ENCODE measurements around the gene GEMIN7. TPM values are rescaled to one million over a fixed set of nuclear protein-coding genes. Genes with fewer than 3 reads are reported as not detected.

The GEMIN7 gene
- total and polyA plus RNA-seq, 2 experiments from 2014 or later = 49.6 to 90.5 TPM

DNA sequence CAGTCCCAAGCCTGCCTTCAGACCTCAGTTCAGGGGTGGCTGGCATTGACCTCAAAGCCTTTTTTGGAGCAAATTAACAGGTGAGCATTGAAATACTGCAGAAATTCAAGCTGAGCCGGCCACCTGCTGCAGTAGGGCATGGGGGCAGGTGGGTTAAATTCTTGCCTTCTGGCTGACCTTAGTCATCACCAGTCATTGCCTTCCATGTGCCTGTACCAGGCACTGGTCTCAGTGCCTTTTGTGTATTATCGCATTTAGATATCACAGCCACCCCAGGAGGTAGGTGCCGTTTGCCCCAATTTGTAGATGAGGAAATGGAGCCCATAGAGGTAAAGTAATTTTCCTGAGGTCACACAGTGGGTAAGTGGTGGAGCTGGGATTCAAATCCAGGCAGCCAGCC, 21.1 kb downstream of the GEMIN7 start:
- H3K79me2 ChIP-seq (replicated peaks; ENCODE audit: insufficient read depth) = peaks cover 100% of the 10 kb centered on the region
- no peak overlapping the region for H3K4me3 ChIP-seq
- DNase-seq (ENCODE audit: low spot score) (no peak), ATAC-seq (no peak)
- H3K27me3 Mint-ChIP-seq (ENCODE audit: insufficient read depth, low read depth, poor library complexity) = peaks cover 11% of the 10 kb centered on the region
- H3K4me1 Mint-ChIP-seq = peaks cover 80% of the 10 kb centered on the region
- H3K27me3 ChIP-seq (ENCODE audit: insufficient read depth) = no peaks in the 10 kb centered on the region
- 0 out of 2 replicates have a peak overlapping the region, but pooled peaks have one; percentile 53 for H3K27ac Mint-ChIP-seq
- no peak overlapping the region for H3K27ac ChIP-seq (ENCODE audit: low read depth)
- no peaks in the 10 kb centered on the region for H3K9me2 ChIP-seq (ENCODE audit: insufficient read depth)
- no peak overlapping the region for H2AFZ ChIP-seq
- H3K9me3 Mint-ChIP-seq = no peaks in the 10 kb centered on the region
- no peak overlapping the region for H3K4me2 ChIP-seq
- TF ChIP-seq ZNF114 (CRISPR knock-in tag; IDR thresholded peaks at IDR 0.05) (no peak), NANOG (IDR thresholded peaks at IDR 0.05; ENCODE audit: borderline replicate concordance) (no peak), JUNB (IDR thresholded peaks at IDR 0.05; ENCODE audit: unreplicated experiment) (no peak), ZNF331 (CRISPR knock-in tag; IDR thresholded peaks at IDR 0.05; ENCODE audit: low read depth) (no peak), EZH2phosphoT487 (IDR thresholded peaks at IDR 0.05; ENCODE audit: unreplicated experiment) (no peak), CREB1 (CRISPR knock-in tag; IDR thresholded peaks at IDR 0.05; ENCODE audit: low read depth) (no peak), POLR2AphosphoS5 (IDR thresholded peaks at IDR 0.05; ENCODE audit: low read depth) (no peak), EZH2 (IDR thresholded peaks at IDR 0.05; ENCODE audit: low read depth, unreplicated experiment) (no peak), STAT1 (IDR thresholded peaks at IDR 0.05; ENCODE audit: unreplicated experiment) (no peak)
- TF ChIP-seq, protein P1, sequence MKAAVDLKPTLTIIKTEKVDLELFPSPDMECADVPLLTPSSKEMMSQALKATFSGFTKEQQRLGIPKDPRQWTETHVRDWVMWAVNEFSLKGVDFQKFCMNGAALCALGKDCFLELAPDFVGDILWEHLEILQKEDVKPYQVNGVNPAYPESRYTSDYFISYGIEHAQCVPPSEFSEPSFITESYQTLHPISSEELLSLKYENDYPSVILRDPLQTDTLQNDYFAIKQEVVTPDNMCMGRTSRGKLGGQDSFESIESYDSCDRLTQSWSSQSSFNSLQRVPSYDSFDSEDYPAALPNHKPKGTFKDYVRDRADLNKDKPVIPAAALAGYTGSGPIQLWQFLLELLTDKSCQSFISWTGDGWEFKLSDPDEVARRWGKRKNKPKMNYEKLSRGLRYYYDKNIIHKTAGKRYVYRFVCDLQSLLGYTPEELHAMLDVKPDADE (IDR thresholded peaks at IDR 0.05) = no peak
- TF ChIP-seq, protein P2, sequence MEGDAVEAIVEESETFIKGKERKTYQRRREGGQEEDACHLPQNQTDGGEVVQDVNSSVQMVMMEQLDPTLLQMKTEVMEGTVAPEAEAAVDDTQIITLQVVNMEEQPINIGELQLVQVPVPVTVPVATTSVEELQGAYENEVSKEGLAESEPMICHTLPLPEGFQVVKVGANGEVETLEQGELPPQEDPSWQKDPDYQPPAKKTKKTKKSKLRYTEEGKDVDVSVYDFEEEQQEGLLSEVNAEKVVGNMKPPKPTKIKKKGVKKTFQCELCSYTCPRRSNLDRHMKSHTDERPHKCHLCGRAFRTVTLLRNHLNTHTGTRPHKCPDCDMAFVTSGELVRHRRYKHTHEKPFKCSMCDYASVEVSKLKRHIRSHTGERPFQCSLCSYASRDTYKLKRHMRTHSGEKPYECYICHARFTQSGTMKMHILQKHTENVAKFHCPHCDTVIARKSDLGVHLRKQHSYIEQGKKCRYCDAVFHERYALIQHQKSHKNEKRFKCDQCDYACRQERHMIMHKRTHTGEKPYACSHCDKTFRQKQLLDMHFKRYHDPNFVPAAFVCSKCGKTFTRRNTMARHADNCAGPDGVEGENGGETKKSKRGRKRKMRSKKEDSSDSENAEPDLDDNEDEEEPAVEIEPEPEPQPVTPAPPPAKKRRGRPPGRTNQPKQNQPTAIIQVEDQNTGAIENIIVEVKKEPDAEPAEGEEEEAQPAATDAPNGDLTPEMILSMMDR (conservative IDR thresholded peaks at IDR 0.05; ENCODE audit: low read depth in 2 of 2) = no peak
- TF ChIP-seq, protein P3, sequence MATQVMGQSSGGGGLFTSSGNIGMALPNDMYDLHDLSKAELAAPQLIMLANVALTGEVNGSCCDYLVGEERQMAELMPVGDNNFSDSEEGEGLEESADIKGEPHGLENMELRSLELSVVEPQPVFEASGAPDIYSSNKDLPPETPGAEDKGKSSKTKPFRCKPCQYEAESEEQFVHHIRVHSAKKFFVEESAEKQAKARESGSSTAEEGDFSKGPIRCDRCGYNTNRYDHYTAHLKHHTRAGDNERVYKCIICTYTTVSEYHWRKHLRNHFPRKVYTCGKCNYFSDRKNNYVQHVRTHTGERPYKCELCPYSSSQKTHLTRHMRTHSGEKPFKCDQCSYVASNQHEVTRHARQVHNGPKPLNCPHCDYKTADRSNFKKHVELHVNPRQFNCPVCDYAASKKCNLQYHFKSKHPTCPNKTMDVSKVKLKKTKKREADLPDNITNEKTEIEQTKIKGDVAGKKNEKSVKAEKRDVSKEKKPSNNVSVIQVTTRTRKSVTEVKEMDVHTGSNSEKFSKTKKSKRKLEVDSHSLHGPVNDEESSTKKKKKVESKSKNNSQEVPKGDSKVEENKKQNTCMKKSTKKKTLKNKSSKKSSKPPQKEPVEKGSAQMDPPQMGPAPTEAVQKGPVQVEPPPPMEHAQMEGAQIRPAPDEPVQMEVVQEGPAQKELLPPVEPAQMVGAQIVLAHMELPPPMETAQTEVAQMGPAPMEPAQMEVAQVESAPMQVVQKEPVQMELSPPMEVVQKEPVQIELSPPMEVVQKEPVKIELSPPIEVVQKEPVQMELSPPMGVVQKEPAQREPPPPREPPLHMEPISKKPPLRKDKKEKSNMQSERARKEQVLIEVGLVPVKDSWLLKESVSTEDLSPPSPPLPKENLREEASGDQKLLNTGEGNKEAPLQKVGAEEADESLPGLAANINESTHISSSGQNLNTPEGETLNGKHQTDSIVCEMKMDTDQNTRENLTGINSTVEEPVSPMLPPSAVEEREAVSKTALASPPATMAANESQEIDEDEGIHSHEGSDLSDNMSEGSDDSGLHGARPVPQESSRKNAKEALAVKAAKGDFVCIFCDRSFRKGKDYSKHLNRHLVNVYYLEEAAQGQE (IDR thresholded peaks at IDR 0.05; ENCODE audit: unreplicated experiment) = no peak
- TF ChIP-seq, protein P4, sequence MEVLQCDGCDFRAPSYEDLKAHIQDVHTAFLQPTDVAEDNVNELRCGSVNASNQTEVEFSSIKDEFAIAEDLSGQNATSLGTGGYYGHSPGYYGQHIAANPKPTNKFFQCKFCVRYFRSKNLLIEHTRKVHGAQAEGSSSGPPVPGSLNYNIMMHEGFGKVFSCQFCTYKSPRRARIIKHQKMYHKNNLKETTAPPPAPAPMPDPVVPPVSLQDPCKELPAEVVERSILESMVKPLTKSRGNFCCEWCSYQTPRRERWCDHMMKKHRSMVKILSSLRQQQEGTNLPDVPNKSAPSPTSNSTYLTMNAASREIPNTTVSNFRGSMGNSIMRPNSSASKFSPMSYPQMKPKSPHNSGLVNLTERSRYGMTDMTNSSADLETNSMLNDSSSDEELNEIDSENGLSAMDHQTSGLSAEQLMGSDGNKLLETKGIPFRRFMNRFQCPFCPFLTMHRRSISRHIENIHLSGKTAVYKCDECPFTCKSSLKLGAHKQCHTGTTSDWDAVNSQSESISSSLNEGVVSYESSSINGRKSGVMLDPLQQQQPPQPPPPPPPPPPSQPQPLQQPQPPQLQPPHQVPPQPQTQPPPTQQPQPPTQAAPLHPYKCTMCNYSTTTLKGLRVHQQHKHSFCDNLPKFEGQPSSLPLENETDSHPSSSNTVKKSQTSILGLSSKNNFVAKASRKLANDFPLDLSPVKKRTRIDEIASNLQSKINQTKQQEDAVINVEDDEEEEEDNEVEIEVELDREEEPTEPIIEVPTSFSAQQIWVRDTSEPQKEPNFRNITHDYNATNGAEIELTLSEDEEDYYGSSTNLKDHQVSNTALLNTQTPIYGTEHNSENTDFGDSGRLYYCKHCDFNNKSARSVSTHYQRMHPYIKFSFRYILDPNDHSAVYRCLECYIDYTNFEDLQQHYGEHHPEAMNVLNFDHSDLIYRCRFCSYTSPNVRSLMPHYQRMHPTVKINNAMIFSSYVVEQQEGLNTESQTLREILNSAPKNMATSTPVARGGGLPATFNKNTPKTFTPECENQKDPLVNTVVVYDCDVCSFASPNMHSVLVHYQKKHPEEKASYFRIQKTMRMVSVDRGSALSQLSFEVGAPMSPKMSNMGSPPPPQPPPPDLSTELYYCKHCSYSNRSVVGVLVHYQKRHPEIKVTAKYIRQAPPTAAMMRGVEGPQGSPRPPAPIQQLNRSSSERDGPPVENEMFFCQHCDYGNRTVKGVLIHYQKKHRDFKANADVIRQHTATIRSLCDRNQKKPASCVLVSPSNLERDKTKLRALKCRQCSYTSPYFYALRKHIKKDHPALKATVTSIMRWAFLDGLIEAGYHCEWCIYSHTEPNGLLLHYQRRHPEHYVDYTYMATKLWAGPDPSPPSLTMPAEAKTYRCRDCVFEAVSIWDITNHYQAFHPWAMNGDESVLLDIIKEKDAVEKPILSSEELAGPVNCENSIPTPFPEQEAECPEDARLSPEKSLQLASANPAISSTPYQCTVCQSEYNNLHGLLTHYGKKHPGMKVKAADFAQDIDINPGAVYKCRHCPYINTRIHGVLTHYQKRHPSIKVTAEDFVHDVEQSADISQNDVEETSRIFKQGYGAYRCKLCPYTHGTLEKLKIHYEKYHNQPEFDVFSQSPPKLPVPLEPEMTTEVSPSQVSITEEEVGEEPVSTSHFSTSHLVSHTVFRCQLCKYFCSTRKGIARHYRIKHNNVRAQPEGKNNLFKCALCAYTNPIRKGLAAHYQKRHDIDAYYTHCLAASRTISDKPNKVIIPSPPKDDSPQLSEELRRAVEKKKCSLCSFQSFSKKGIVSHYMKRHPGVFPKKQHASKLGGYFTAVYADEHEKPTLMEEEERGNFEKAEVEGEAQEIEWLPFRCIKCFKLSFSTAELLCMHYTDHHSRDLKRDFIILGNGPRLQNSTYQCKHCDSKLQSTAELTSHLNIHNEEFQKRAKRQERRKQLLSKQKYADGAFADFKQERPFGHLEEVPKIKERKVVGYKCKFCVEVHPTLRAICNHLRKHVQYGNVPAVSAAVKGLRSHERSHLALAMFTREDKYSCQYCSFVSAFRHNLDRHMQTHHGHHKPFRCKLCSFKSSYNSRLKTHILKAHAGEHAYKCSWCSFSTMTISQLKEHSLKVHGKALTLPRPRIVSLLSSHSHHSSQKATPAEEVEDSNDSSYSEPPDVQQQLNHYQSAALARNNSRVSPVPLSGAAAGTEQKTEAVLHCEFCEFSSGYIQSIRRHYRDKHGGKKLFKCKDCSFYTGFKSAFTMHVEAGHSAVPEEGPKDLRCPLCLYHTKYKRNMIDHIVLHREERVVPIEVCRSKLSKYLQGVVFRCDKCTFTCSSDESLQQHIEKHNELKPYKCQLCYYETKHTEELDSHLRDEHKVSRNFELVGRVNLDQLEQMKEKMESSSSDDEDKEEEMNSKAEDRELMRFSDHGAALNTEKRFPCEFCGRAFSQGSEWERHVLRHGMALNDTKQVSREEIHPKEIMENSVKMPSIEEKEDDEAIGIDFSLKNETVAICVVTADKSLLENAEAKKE (CRISPR knock-in tag; IDR thresholded peaks at IDR 0.05) = no peak
- peaks cover 17% of the 10 kb centered on the region; the same call in 1 of the 2 replicates for H3K4me1 ChIP-seq (ENCODE audit: insufficient read depth)
- no peaks in the 10 kb centered on the region for H3F3A ChIP-seq (replicated peaks; ENCODE audit: low read depth)
- H3K4me3 Mint-ChIP-seq = no peak overlapping the region
- H3K36me3 ChIP-seq (ENCODE audit: insufficient read depth) = no peaks in the 10 kb centered on the region
- H4K20me1 ChIP-seq (replicated peaks; ENCODE audit: insufficient read depth) = peaks cover 63% of the 10 kb centered on the region
- peaks cover 4% of the 10 kb centered on the region; the same call in 2 of the 3 replicates for H3K36me3 Mint-ChIP-seq (ENCODE audit: low read depth)

Data from GM23338 (cell line).